DMS53 treated with DMSO at 0.1 percent for 48 hours (cell line): ENCODE measurements around the gene RSPRY1.
"Not testable (repeated sequence)": the region's sequence is repeated elsewhere in the genome, so short reads cannot be mapped to it uniquely, and the experiment has no call there.

ENCODE experiments used
- DNase-seq: peaks from one replicate; lab custom pipeline; 2025; ENCODE audit not compliant: unreplicated experiment; lab: John Stamatoyannopoulos, UW

The RSPRY1 gene

DNA sequence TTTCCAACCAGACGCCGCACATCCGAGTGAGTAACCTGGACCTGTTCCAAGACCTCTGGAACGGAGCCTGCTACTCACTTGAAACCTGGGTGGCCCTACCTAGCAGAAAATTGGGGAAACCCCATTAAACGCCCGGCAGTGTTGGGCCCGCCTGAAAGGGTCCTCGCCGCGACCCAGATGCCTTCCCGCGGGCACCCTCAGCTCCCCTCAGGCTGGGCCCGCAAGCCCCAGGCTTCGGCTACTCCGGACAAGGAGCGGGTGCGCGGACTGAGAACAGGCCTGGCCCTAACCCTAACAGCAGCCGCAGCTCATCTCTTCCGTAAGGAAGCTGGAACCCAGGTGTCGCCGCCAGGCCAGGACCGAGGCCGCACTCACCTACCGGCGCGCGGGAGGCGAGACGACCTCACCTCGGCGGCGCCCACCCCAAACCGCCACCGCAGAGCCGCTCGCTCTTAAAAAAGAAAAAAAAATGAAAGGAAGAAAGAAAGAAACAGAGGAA is 634 bp upstream of the RSPRY1 start:
- DNase-seq: no peak

DNA sequence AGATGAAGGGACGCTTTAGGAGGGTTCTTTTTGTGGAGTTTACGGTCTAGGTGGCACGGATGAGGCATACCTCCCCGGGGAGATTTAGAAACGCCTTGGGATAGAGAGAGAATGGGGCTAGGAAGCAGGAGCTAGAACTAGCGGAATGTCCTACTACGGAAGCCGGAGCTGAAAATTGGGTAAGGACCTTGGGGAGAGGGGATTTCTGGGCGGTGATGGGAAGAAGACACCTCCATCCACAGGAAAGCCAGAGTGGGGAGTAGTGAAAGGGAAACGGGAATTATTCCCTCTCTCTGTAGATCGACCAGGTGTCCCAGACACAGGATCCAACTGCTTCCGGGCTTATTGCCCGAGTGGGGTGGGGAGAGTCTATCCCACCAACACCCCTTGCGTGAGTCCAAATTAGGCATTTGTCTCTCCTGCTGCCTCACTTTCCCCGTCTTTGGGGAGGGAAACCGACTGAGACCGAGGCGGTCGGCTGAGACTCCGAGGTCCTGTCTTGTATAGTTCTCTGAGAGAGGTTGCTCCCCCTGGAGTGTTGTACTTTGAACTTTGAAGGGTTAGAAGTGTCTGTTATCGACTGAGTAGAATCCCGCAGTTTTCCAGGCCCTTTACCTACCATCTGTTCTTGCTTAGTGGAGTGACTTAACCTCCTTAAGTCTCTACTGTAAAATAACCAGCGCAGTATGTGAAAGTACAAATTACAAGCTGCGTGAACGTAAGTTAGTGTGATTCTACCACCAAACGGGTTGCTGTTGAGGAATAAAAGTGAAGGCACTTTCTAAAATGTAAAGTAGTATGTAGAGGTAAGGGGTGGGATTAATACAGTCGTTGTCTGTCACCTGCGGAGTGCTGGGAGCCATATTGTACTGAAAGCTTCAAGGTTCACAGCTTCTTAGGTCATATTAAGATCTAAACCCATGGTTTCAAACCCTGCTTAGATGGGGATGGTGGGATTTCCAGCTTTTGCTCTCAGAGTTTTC is 1.0 kb downstream of the RSPRY1 start:
- peak; percentile 58 for DNase-seq

DNA sequence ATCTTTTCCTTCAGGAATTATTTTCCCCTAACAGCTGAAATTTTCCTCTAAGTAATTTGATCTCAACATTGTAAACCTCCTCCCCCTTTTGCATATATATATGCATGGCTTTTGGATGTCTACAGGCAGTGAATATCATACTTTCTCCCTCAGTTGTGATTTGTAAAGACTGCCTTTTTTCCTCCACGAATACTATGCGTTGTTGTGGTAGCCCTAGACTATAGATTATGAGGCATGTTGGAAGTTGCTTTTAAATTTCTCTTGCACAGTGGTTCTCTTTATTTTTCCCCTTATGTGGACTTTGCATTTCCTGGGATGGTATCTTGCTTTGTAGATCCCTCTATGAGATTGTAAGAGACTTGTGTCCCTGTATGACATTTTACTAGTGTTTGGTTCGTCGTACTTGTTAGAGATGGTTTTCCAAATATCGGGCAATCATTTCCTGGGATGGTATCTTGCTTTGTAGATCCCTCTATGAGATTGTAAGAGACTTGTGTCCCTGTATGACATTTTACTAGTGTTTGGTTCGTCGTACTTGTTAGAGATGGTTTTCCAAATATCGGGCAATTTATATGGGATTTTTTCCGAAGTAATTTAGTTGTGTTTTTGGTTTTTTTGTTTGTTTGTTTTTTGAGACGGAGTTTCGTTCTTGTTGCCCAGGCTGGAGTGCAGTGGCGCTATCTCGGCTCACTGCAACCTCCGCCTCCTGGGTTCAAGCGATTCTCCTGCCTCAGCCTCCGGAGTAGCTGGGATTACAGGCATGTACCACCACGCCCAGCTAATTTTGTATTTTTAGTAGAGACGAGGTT is 2.0 kb downstream of the RSPRY1 start:
- DNase-seq: not testable (repeated sequence)

DNA sequence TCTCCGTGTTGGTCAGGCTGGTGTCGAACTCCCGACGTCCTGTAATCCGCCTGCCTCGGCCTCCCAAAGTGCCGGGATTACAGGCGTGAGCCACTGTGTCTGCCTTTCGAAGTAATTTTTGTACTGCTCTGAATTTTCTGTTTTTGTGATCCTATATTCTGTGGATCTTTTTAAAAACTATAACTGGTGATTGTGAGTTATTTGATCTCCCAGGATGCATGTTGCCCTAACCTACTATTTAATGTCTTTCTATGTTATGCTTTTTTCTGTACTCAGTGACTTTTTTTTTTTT is 2.5 kb downstream of the RSPRY1 start:
- DNase-seq: no peak

DNA sequence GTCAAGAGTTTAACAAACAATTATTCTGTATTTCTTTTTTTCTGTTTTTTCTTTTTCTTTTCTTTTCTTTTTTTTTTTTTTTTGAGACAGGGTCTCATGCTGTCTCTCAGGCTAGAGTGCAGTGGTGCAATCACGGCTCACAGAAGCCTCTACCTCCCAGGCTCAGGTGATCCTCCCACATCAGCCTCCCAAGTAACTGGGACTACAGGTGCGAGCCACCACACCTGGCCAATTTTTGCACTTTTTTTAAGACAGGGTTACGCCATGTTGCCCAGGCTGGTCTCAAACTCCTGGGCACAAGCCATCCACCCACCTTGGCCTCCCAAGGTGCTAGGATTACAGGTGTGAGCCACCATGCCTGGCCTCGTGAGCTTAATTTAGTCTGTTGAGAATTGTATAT is 3.4 kb downstream of the RSPRY1 start:
- DNase-seq: not testable (repeated sequence)

DNA sequence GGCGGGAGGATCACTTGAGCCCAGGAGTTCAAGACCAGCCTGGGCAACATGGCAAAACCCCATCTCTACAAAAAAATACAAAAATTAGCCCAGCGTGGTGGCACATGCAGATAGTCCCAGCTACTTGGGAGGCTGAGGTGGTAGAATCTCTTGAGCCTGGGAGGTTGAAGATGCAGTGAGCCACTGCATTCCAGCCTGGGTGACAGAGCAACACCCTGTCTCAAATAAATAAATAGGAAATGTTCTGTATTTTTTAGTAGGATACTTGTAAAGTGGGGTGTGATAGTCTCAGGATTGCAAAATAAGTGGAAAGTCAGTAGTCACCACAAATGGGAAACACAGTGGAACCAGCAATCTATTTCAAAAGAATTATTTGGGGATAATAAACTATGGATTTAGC is 4.0 kb downstream of the RSPRY1 start:
- no peak for DNase-seq

DNA sequence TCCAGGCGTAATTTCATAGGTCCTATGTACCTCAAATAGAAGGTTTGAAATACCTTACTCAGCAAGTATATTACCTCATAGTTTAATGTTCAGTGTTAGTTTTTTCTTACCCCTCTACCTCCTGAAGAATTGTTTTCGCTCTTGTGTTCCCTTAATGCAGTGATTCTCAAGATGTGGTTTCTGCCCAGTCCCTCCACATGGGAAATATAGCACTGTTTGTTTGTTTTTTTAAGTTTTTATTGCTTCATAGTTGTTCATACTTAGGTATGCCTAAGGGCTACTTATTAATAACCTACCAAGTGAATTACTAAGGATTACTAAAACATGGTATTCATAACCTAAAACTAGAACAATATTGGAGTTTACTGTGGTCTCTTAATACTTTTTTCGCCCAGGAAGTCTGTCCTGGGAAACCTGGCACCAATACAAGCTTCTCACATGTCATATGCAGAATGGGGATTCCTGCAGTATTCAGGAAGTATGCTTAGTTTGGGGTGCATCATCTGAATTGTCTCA is 5.0 kb downstream of the RSPRY1 start:
- no peak for DNase-seq

DNA sequence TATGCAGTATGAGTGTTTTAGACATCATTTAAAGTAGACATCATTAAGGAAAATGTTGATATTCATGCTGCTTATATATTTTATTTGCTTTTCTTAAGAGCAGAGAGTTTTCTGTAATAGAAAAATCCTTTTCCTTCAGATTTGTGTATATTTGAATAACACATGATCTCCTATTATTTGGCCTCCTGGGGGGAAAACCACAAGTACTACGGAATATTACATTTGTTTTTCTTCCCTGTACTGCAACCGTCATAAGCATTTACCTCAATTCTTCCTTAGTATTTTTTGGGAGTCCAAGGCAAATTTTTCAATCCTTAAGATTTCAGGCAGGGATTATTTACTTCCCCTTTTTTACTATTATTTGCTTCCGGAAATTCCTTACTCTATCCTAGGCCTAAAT is 6.0 kb downstream of the RSPRY1 start:
- no peak for DNase-seq

DNA sequence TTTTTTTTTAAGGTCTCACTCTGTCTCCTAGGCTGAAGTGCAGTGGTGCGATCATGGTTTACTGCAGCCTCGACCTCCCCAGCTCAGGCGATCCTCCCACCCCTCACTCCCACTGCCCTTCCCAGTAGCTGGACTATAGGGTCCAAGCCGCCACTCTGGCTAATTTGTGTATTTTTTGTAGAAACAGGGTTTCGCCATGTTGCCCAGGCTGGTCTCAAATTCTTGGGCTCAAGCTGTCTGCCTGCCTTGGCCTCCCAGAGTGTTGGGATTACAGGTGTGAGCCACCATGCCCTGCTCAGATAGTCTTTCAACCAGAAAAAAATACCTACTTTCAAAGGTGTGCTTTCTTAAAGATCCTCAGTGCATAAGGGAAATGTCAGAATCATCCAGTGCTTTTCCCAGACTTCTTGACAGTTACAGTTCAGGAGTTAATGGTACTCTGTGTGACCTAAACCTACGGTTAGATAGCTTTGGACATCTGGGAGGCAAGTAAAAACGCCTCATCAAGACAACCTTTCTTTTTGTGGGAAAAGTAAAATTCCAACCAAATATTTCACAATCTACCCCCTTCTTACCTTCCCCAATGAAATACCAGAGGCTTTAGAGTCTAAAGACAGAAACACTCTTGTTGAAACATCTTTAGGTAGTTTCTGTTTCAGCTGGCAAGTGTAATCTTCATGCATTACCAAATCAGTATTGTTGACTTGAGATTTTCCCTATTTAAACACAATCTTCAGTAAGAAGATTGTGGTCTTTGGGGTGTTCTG is 6.8 kb downstream of the RSPRY1 start:
- DNase-seq: no peak

DNA sequence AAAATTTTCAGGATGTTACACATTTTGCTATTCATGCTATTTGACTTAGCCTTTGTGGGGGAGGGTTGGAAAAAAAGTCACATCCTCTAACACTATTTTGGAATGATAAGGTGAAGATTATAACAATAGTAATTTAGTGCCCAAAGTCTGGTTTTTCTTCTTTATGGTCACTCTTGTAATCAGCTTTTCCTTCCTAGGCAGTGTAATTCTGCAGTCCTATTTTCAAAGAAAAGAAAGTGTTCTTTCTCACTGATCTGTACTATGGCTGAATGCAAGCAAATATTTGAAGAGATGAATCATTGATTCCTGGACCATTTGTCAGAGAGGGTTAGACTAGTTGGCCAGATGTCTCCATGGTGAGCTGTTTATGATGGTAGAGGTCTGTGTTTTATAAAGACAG is 8.4 kb downstream of the RSPRY1 start:
- peak; percentile 93 for DNase-seq

DNA sequence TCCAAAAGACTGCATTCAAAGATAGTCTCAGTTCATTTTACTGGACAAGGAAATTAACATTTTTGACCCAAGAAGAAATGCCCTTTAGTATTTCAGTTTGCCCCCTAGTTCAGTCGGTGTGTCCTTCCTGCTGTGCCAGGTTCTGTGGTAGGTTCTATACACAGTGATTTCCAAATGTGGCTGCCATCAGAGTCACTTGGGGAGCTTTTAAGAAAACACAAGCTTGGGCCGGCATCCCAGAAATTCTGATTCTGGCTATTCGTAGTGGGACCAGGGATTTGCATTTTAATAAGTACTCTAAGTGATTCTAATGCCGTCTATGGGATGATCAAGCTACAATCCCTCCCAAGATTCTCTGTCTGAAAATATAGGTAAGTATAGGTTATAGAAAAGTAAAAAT is 10.2 kb downstream of the RSPRY1 start:
- no peak for DNase-seq

DNA sequence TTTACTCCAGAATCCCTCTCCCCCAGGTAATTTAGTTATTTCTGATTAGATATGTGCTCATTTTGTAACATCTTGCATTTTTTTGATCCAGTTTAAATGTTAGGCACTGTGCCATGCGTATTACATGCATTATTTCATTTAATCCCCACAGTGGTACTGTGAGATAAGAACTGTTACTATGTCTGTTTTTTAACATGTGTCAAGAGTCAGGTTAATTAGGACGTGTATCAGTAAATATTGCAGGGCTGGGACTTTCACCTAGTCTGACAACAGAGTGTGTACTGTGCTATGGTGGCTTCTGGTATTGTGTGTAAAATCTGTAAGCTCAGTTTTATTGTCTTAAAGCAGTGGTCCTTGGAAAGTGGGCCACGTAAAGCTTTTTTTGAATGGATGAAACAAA is 10.6 kb downstream of the RSPRY1 start:
- no peak for DNase-seq

DNA sequence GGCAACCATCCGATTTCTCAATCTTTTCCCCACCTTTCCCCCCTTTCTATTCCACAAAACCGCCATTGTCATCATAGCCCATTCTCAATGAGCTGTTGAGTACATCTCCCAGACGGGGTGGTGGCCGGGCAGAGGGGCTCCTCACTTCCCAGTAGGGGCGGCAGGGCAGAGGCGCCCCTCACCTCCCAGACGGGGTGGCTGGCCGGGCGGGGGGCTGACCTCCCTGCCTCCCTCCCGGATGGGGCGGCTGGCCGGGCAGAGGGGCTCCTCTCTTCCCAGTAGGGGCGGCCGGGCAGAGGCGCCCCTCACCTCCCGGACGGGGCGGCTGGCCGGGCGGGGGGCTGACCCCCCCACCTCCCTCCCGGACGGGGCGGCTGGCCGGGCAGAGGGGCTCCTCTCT is 14.2 kb downstream of the RSPRY1 start:
- not testable (repeated sequence) for DNase-seq

DNA sequence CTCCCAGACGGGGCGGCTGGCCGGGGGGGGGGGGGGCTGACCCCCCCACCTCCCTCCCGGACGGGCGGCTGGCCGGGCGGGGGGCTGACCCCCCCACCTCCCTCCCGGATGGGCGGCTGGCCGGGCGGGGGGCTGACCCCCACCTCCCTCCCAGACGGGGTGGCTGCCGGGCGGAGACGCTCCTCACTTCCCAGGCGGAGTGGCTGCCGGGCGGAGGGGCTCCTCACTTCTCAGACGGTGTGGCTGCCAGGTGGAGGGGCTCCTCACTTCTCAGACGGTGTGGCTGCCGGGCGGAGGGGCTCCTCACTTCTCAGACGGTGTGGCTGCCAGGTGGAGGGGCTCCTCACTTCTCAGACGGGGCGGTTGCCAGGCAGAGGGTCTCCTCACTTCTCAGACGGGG is 14.8 kb downstream of the RSPRY1 start:
- not testable (repeated sequence) for DNase-seq

DNA sequence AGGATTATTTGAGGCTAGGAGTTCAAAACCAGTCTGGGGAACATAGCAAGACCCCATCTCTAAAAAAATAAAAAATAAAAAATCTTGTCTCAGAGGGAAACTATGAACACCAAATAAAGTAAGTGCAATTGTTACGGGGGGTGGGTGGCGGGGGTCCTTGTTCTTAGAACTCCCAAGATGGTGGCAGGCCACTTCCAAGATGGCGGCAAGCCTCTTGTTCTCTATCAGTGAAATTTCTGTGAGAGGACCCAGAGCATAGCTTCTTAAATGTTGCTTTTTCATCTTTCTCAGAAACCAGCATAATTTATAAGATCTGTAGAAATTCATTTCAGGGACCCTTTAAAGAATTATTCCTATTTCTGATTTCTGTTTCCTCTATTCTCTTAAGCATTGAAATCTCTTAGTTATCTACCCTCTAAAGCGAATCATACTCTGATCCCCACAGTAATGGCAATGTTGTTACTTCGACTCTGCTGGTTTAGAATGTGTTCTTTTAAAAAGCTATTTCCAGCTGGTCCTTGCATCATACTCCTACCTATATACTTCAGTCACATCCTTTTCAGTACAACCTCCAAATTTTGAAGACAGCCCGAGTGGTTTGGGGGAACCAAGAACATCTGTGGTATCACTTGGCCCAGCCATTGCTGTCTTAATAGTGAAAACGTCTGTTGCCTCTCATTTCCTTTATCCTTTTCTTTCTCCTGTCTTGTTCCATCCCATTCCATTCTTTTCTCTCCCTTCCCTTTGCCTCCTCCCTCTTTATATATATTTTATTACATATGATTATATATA is 16.2 kb downstream of the RSPRY1 start:
- no peak for DNase-seq

DNA sequence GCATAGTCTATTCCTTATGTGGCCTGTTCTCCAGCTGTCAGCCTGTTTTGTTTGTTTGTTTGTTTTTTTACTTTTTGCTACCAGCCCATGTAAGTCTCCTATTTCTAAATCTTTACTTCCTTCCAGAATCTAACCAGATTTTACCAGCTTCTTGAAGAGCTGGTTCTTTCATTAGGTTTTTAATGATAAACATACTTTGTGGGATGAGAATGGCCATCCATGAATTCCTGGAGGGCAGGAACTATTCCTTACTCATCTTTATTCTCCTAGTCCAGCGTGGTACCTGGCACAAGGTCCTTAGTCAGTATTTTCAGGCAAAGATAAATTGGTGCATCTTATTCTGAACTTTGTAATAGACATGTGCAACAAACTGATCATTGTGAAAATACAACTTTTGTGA is 17.3 kb downstream of the RSPRY1 start:
- no peak for DNase-seq

DNA sequence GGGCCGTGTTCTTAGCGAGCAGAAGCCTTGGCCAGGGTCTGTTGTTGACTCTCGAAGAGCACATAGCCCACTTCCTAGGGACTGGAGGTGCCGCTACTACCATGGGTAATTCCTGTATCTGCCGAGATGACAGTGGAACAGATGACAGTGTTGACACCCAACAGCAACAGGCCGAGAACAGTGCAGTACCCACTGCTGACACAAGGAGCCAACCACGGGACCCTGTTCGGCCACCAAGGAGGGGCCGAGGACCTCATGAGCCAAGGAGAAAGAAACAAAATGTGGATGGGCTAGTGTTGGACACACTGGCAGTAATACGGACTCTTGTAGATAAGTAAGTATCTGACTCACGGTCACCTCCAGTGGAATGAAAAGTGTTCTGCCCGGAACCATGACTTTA is 18.5 kb downstream of the RSPRY1 start:
- DNase-seq: no peak

DNA sequence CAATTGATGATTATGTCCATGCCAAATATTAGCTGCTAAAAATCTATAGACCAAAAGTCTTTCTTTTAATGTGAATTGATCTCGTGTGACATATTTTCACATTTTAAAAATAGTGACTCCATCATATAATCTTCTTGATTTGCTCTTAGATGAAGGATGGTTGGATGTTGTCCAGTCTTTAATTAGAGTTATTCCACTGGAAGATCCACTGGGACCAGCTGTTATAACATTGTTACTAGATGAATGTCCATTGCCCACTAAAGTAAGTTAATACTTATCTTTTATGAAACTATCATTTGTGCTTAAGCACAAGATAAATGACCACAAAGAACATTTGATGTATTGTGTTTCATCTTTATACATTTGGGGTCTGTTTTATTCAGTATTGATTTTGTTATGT is 22.8 kb downstream of the RSPRY1 start:
- DNase-seq: no peak

DNA sequence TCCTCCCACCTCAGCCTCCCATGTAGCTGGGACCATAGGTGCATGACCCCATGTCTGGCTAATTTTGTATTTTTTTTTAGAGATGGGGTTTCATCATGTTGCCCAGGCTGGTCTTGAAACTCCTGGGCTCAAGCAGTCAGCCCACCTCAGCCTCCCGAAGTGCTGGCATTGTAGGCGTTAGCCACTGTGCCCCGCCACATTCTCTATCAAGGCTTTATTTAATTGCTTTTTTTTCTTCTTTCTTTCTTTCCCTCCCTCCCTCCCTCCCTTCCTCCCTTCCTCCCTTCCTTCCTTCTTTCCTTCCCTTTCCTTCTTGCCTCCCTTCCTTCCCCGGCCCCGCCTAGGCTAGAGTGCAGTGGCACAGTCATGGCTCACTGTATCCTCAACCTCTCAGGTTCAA is 23.7 kb downstream of the RSPRY1 start:
- DNase-seq: no peak

DNA sequence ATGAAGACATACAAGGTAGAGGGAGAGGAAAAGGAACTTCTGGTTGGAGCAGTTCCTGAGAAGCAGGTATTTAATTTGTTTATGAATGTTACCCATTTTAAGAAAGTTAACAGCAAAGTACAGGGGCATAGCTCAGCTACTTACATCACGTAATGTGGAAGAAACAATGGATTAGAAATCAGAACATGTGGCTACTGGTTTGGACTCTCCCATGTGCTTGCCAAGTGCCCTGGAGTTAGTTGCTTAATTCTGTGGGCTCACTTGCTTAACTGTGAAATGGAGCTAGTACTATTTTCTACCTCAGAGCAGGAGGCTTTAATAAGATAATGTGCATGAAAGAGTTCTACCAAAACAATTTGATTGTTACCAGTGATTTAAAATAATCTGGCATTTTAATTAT is 27.3 kb downstream of the RSPRY1 start:
- no peak for DNase-seq
